Measurements from ENCODE around the gene FLRT1.
"Not testable (repeated sequence)": the region's sequence is repeated elsewhere in the genome, so short reads cannot be mapped to it uniquely, and the experiment has no call there.

Gene FLRT1

DNA sequence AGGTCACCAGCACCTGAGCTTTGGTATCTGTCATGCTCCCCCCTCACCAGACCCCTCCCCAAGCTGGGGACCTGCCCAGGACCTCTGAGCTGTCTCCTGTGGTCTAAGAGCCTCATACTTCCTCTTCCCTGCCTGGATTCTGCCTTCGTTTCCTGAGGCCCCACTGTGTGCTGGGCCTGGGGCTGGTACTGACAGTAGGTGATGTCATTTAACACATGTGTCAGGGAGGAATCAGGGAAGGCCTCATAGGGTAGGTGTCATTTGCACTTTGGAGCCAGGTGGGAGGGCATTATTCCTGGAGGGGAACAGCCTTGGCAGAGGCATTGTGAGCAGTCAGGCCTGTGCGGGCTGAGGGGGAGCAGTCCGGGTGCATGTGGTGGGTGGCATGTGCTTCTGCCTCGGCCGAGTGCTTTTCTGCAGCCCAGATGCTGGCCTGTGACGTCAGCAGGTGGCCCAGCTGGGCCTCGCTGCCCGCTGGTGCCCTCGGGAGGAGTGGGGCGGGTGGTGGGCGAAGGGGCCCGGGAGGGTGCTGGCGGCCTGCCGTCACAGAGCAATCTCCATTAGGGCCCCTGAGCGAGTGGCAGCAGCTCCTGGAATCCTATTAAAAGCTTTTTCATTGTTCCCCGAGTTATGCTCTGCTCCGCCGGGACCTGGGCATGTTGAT is 9.1 kb downstream of the FLRT1 start:
- H3K4me3 ChIP-seq (ENCODE audit: low read depth, low read length) = no peak overlapping the region

DNA sequence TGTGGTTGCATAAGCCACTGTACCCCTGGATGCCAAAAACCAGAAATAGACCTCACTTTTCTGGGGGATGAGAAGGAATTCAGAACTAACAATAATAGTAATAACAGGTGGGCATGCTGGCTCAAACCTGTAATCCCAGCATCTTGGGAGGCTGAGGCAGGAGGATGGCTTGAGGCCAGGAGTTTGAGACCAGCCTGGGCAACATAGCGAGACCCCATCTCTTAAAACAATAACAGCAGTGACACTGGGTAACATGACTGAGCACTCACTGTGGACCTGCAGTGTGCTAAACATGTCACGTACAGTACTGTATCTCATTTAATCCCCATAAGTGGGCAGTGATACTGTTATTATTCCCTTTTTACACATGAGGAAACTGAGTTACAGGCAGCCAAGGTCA is 10.0 kb downstream of the FLRT1 start:
- H3K4me3 ChIP-seq (ENCODE audit: low read depth, low read length) = no peak overlapping the region

DNA sequence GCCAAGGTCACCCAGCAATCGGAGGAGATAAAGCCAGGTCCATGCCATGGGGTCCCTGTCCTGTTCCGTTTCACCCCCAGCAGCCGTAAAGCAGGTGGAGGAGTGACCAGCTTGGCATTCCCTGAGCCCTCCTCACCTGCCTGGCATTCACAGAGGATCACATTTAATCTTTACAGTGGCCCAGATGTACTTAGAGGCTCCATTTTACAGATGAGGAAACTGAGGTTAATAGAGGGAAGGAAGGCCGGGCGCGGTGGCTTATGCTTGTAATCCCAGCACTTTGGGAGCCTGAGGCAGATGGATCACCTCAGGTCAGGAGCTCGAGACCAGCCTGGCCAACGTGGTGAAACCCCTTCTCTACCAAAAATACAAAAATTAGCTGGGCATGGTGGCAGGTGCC is 11.6 kb downstream of the FLRT1 start:
- H3K4me3 ChIP-seq (ENCODE audit: low read depth, low read length) = not testable (repeated sequence)

DNA sequence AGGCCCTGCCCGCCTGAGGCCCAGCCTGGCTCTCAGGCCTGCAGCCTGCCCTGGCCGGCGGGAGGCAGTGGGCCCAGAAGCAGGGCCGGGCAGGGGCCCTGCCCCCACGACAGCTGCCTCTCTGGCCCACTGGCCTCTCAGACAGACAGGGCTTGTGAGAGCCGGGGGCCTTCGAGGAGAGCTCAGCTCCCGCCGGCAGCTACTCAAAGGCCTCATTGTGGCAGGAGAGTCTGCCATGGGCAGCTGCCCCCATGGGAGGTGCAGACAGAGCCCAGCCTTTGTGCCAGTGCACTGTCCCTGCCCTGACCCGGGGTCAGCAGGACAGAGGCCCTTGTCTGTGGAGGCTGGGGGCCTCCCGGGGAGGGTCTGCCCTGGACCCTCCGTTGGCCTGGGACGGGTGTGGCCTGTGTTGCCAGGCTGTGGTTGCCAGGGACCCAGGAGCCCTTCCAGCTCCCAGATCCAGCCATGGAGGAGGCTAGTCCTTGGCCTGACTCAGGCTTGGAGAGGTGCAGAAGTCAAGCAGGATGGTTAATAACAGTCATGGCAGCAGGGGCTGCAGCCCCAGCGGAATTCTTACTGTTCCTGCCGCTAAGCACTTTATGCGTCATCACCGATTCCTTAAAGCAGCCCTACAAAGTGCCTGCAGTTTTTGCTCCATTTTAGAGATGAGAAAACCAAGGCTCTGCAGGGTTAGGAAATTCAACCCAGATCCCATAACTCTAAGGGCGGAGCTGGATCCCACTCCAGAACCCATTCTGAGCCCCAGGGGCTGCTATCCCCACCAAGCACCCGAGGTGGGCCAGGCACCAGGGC is 12.5 kb downstream of the FLRT1 start:
- no peak overlapping the region for H3K4me3 ChIP-seq (ENCODE audit: low read depth, low read length)

DNA sequence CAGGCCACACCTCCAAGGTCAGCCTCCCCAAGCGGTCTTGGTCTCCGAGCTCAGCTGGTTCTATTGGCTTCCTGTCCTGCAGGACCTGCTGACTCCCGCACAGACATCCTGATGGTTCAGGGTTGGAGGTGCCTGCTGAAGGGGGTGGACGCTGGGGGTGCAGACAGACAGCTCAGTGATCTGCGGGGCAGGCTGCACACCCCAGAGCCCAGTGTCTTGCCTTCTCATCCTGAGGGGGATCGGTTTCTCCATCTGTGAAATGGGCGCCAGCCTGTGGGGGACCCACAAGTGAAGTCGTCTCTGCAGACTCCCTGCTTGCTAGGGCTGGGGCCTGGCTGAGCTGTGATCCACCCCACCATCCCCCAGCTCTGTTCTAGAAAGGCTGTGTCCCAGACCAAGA is 13.8 kb downstream of the FLRT1 start:
- no peak overlapping the region for H3K4me3 ChIP-seq (ENCODE audit: low read depth, low read length)

DNA sequence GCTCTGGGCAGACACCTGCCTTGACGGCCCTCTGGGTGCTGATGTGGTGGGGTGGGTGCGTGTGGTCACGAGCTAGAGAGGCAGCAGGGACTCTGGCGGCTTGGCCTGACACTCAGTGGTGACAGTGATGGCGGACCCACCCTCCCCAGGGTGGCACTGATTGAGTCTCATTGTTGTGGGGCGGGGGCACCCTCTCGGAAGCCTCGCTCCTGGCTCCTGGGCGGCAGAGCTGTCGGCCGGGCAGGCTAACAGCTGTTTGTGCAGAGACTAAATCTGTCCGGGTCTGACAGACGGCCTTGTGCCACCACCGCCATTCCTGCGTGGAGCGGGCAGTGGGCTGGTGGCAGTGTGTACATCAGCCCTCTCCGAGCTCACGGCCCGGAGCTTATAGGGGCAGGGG is 15.6 kb downstream of the FLRT1 start:
- no peak overlapping the region for H3K4me3 ChIP-seq (ENCODE audit: low read depth, low read length)

DNA sequence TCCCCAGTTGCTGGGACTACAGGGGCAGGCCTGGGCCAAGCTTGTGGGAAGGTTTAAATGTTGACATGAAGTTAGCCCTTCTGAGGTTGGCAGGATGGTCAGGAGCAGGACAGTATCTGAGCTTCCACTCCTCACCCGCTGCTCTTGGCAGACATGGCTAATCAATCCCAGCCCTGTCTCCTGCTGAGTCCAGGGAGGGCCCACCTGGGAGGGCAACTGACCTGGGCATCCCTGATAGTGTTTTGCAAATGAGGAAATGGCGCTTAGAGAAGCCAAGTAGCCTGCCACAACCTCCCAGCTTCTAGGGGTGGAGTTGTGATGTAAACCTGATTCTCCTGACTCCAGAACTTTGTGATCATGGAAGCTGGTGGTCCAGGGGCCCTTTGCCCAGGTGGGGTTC is 16.7 kb downstream of the FLRT1 start:
- no peak overlapping the region for H3K4me3 ChIP-seq (ENCODE audit: low read depth, low read length)

DNA sequence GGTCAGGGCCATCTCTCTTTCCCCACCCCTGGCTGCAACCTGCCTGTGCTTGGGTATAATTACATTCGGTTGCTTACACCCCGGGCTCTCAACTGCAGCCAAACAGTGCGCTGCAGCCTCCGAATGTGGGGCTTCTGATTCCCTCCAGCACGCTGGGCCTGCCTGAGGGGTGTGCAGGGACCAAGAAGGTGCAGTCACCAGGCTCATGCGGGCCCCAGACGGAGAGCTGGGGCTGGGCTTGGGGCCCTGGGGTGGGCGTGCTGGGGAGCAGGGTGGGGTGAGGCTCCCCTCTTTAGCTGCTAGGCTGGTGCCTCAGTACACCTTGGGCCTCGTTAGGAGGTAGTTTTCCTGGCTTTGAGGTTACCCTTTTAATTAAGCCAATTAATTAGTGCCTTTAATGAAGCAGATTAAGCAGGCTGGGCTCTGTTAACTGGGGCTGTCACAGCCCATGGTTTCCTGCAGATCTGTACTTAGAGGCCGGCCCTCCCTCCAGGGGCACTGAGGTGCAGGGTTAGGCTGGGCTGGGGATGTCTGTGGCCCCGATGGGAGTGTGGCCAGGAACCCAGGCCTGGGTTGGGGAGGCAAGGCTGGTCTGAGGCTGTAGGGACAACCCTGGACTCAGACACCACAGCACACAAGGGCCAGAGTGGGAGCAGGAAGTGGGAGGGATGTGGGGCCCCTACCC is 17.3 kb downstream of the FLRT1 start:
- no peak overlapping the region for H3K4me3 ChIP-seq (ENCODE audit: low read depth, low read length)

DNA sequence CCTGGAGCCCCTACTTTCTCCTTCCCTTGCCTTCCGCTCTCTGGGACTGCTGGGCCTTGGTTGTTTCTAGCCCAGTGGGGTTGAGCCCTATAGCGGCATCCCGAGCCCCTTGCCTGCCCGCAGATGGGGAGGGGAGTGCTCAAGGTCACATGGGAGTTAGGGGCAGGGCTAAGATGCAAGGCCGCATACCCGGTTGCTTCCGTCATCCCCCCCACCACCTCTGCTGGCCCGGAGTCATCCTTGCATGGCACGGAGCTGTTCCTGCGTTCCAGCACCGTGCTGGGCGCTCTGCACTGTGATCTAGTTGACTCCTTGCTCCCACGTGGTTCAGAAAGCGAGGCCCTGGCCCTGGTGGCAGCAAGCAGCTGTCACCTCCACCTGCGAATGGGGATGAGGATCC is 18.0 kb downstream of the FLRT1 start:
- H3K4me3 ChIP-seq (ENCODE audit: low read depth, low read length) = no peak overlapping the region

DNA sequence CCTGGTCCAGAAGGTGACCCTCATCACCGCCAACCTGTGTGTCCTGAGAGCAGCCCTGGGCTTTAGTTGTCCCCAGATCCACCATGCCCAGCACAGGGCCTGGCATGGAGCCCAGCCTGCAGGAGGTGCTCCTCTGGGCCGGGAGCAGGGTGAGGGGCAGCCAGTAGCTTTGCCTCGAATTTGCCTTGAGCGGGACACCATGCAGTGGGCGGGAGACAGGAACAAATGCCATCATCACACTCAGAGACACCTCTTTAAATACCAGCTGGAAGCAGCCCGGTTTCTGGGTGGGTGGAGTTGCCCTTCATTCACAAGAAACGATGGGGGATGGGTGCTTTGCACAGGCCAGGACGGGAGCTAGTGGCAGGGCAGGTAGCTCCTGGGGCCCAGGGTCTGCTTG is 19.3 kb downstream of the FLRT1 start:
- H3K4me3 ChIP-seq (ENCODE audit: low read depth, low read length) = no peak overlapping the region

DNA sequence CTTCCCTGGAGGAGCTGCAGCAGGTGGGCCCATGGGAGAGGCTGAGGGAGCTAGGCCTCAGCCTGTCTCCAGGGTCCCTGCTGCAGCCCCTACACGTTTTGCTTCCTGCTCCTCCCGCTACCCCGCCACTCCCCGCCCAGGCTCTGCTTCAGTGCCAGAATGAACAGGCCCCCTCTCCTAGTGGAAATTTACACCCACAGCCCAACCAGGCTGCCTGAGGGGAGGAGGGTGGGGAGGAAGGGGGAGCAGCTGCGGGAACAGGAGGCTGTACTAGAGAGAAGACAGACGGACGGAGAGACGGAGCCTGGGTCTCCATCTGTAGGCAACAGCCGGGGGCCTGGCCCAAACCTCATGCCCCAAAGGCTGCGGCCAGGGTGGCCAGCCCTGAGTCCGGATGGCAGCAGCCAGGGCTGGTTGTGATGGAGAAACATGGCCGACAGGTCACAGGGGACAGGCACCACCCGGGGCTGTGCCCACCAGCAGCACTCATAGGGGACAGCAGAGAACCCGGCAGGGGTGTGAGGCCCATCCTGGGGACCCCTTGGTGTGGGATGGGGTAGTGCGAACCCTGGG is 20.6 kb downstream of the FLRT1 start:
- no peak overlapping the region for H3K4me3 ChIP-seq (ENCODE audit: low read depth, low read length)

DNA sequence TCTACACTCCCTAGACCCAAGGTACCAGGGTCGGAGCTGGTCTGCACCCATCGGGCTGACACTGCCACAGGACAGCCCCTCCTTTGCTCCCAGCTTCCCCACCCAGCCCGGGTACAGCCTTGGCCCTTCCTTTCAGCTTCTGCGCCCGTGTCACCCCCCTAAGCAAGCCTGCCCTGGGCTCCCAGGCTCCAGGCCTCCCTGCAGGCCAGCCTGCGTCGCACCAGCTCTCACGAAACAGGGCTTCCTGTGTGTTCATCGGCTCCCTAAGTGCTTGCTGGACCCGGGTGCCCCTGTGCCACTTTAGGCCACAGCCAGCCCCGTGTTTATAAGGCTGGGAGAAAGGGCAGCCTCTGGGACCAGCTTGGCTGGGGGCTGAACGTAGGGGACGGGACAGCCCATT is 21.1 kb downstream of the FLRT1 start:
- no peak overlapping the region for H3K4me3 ChIP-seq (ENCODE audit: low read depth, low read length)

DNA sequence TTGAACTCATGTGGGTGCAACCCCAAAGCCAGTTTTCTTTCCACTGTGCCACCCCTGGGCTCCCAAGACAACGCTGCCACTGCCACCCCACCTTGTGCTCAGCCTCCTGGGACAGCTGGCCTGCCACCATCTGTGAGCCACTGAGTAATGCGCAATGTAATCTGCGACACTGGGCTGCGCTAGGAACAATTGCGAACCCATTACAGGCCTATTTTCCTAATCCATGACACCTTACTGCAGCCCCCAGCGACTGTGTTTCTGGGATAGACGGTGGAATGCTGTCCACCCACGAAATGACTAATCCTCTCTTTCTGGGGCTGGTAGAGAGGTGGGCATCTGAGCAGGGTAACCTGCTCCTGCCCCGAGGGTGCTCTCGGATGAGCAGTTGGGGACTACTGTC is 22.2 kb downstream of the FLRT1 start:
- no peak overlapping the region for H3K4me3 ChIP-seq (ENCODE audit: low read depth, low read length)

DNA sequence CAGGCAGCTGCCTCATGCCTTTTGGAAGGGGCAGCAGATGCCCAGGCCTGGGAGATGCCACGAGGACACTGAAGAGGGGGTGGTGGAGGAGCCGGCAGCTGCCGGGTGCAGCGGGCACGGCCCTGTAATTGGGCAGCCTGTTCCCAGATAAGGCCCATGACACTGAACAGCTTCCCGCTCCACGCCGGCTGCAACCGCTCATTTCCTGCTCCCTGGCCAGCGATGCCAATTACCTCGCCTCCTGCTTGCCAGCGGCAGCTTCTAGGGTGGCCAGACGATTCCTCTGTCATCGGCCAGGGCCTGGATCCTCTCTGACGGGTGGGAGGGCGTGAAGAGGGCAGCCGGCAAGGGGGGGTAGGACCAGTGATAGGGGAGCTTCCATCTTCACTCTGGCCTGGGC is 22.8 kb downstream of the FLRT1 start:
- H3K4me3 ChIP-seq (ENCODE audit: low read depth, low read length) = no peak overlapping the region

DNA sequence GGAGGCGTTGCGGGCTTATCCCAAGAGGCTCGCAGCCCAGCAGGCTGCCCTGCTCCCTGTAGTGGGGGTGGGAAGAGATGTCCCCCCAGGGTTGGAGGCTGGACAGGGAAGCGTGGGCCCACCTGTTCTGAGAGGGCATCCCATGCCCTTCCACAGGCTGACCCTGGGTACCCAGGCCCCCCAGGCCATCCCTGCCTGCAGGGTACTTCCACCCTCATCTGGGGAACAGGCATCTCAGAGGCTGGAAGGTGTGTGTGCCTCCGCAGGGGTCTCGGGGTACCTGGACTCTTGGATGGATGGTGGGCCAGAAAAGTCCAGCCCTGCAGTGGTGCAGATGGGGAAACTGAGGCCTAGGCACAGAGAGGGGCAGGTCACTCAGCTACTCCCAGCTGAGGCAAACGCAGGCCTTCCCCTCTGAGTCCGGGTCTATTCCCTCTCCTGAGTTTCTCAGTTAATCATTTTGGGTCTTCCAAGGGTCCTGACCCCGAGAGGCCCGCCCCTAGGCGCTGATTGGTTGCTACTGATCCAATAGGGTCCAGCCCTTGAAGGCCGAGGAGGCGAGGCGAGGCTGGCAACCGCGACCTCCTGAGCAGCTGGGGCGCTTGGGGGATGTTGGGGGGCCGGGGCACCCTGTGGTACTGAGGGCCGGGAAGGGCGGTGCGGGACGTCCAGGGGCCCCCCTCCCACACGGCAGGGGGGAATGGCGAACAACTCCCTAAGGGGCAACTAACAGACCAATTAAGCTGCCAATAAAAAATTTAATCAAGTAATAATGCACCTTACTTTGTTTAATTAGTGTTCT is 23.8 kb downstream of the FLRT1 start:
- no peak overlapping the region for H3K4me3 ChIP-seq (ENCODE audit: low read depth, low read length)

DNA sequence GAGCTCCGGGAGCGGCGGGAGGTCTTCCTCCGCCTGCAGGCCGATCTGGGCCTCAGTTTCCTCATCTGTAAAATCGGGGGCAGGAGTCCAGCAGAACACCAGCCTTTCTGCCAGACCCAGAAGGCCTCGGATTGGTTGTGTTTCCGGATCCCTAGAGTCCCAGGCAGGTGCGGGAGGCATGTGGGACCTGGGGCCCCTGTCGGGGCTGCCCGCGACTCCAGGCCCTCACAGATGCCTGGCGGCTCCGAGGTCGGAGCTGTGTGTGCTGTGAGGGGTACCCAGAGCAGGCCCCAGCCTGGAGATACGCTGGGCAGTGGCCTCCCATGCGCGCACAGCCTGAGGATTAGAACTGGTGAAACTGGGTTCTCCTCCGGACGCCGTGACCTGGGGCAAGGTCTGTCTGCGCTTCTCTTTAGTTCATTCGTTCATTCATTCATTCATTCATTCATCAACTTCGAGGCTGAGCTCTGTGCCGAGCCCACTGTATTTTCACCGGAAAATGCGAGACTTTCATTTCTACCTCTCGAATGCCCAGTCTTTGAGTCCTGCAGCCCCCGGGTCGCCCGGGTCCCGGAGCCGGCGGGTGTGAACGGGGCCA is 24.6 kb downstream of the FLRT1 start:
- H3K4me3 ChIP-seq (ENCODE audit: low read depth, low read length) = no peak overlapping the region

DNA sequence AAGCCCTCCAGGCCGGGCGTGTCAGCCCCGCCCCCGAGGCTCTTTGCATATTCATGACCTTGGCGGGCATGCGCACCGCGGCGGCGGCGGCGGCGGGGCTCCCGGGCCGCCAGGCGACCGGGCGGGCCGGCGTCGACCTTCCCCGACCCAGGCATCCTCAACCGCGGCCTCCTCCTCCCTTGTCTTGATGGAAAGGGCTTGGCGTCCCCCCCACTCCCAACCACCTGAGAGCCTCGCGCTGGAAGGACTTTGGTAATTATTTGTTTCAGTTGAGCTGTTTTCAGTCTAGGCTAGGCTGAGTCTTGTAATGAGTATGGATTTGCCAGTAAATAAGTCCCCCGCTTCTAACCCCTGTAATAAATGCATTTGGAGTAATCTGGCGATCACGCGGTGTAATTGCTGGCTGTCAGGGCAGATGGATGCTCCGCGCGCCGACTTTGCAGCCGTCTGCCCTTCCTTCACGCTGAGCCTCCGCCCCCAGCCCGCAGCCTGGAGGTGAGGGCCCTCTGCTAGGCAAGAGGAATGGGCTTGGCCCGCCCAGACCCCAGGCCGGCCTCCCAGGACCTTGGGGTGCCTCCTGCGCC is 25.2 kb downstream of the FLRT1 start:
- H3K4me3 ChIP-seq (ENCODE audit: low read depth, low read length) = peak overlapping the region; percentile 24

DNA sequence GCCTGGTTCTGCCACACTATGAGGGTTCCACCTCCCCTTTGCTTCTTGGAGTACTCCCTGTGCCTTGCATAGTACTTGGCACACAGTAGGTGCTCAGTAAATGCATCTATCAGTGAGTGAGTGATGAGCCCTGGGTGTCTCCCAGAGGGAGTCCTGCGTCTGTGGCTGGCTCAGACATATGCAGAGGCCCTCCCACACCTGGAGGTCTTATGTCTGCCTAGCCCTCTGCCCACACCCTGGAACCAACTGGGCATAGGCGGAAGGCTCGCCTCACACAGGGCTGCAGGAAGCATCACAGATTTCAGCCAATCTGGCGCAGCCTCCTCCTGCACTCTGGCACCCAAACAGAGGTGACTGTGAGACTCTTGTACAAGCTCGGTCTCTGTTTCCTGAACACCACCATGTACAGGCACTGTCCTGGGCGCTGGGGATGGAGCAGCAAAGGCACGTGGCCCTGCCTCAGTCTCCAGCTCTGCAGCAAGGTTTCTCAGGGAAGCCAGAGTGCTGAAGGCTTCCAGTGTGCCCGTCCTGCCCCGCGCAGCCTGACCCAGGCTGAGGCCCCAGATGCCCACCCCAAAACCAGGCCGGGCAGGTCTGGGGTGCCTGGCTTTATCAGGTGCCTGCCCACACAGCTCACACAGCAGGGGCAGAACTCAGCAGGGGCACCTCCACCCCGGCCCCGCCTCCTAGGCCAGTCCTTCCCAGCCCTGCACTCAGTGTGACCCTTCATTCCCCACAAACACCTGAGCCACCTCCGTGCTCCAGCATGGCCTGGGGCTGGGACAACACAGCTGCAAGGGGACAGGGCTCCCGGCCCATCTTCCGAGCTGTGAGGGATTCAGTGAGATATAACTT is 26.7 kb downstream of the FLRT1 start:
- H3K4me3 ChIP-seq (ENCODE audit: low read depth, low read length) = no peak overlapping the region

DNA sequence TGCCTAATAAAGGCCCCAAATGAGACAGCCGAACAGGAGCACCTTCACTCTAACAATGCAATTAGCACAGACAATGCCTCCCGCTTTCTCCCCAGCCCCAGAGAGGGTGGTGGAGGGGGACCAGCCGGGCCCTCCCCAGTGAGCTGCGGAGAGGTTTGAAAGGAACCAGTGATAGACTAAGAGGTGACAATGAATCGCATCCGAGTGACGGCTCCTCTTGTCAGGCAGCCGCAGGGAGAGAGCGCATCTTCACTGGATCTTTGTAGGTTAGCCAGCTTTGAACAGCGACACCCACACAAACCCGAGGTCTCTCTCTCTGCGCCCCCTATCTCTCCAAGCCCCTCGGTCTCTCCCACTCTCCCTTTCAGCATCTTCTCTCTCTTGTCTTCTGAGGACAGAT is 28.0 kb downstream of the FLRT1 start:
- H3K4me3 ChIP-seq (ENCODE audit: low read depth, low read length) = no peak overlapping the region
